ENCODE results near the gene TMEM74B.

The TMEM74B gene

GRCh38 chr20:1134355-1134754 lies 50.4 kb downstream of the TMEM74B start:
- DNase-seq, result no peak

GRCh38 chr20:1131354-1131753 lies 53.4 kb downstream of the TMEM74B start:
- no peak for DNase-seq

GRCh38 chr20:1130847-1131246 lies 53.9 kb downstream of the TMEM74B start:
- DNase-seq, result peak; percentile 69 to 77

All from inflammatory macrophage (primary cell).